A549 (cell line): Measurements from ENCODE around the gene CD300A. TPM values are rescaled to one million over a fixed set of nuclear protein-coding genes. Genes with fewer than 3 reads are reported as not detected.

ENCODE experiments used
- ATAC-seq, 2 experiments: fragments of 200-7000 bp in 1 of 2; fragments of >200 bp in 1 of 2; cut with Nextera tagmentation in 1 of 2; cut with Tn5 transposase in 1 of 2; 3 replicates each; pipeline versions ENCODE4 v1.8.0 to v1.9.1; 2018 to 2020; ENCODE audit warnings: mild to moderate bottlenecking in 1 of 2, moderate library complexity in 1 of 2
- CTCF ChIA-PET: fragments of 300-600 bp; sonication (Branson Sonifier 250); formaldehyde crosslinking; extraction: SDS; loops from one replicate; lab custom pipeline; 2021; ENCODE audit warnings: antibody characterized with exemption, inconsistent platforms; lab: Yijun Ruan, JAX
- POLR2A ChIA-PET: fragments of 350-600 bp; formaldehyde crosslinking; extraction: SDS; loops from one replicate; lab custom pipeline; 2021; ENCODE audit warnings: antibody characterized with exemption, inconsistent platforms; lab: Yijun Ruan, JAX
- DNase-seq, 2 experiments: peaks; one replicate each; pipeline versions ENCODE4 v3.0.0 to v3.0.0-alpha.2; 2011 to 2016; ENCODE audit warnings: low read depth in 1 of 2, low spot score in 1 of 2
- FAIRE-seq: peaks from 2 replicates; lab custom pipeline; 2011; peaks lifted over from hg19 to GRCh38; lab: Jason Lieb, UNC
- H3K27ac ChIP-seq, 2 experiments: fragments of >200 bp; sonication (Bioruptor Twin); formaldehyde crosslinking; 3 replicates each; pipeline ENCODE4 v1.5.1; 2016 to 2017
- H3K4me1 ChIP-seq: fragments of >200 bp; sonication (Bioruptor Twin); formaldehyde crosslinking; 3 replicates; pipeline ENCODE4 v1.6.1; 2016
- H3K4me2 ChIP-seq: fragments of >200 bp; sonication (Bioruptor Twin); formaldehyde crosslinking; 3 replicates; pipeline ENCODE4 v1.6.1; 2016
- H3K4me3 ChIP-seq: fragments of >200 bp; sonication (Bioruptor Twin); formaldehyde crosslinking; 3 replicates; pipeline ENCODE4 v1.5.1; 2016
- H3K9me3 ChIP-seq: fragments of >200 bp; sonication (Bioruptor Twin); formaldehyde crosslinking; 3 replicates; pipeline ENCODE4 v1.6.1; 2016
- ATOH8 ChIP-seq: fragments of 250-450 bp; sonication (Bioruptor Pico); IDR thresholded peaks from 2 replicates; pipeline ENCODE4 v1.5.0; 2020; ENCODE audit warnings: low read depth, mild to moderate bottlenecking, moderate library complexity
- CEBPB ChIP-seq, 2 experiments: fragments of >200 bp in 1 of 2; sonication (Bioruptor Twin) in 1 of 2; formaldehyde crosslinking in 1 of 2; IDR thresholded peaks; 2 replicates each; pipeline ENCODE4 v1.6.1; 2012 to 2016
- CHD2 ChIP-seq: fragments of 150-350 bp; IDR thresholded peaks from 2 replicates; pipeline ENCODE4 v1.6.1; 2014; ENCODE audit warnings: low read length; ENCODE audit not compliant: partially characterized antibody
- FOXS1 ChIP-seq: fragments of 250-450 bp; sonication (Bioruptor Pico); IDR thresholded peaks from 2 replicates; pipeline ENCODE4 v1.5.0; 2020; ENCODE audit warnings: mild to moderate bottlenecking, moderate library complexity
- HDAC2 ChIP-seq: fragments of 200-600 bp; sonication (generic); IDR thresholded peaks from 2 replicates; pipeline ENCODE4 v1.6.1; 2016
- HOXB13 ChIP-seq: fragments of 250-450 bp; sonication (Bioruptor Pico); IDR thresholded peaks from 2 replicates; pipeline ENCODE4 v1.5.0; 2020; ENCODE audit warnings: low read depth, mild to moderate bottlenecking, moderate library complexity
- JUN ChIP-seq, 2 experiments: fragments of >200 bp; sonication (Bioruptor Twin); formaldehyde crosslinking; IDR thresholded peaks; 2 replicates in 1 of 2; 3 replicates in 1 of 2; pipeline ENCODE4 v1.6.1; 2016 to 2017
- KDM5A ChIP-seq: fragments of 200-600 bp; sonication (generic); IDR thresholded peaks from 2 replicates; pipeline ENCODE4 v1.6.1; 2016; ENCODE audit warnings: antibody characterized with exemption, mild to moderate bottlenecking
- PBX3 ChIP-seq: IDR thresholded peaks from 2 replicates; pipeline ENCODE4 v1.6.1; 2012
- RAD21 ChIP-seq, 2 experiments: fragments of >200 bp in 1 of 2; sonication (Bioruptor Twin) in 1 of 2; formaldehyde crosslinking in 1 of 2; IDR thresholded peaks in 1 of 2; conservative IDR thresholded peaks in 1 of 2; 2 replicates in 1 of 2; 3 replicates in 1 of 2; pipeline ENCODE4 v1.6.1; 2012 to 2018; ENCODE audit warnings: inconsistent platforms in 1 of 2
- RFX5 ChIP-seq: fragments of 450-650 bp; IDR thresholded peaks from 2 replicates; pipeline ENCODE4 v1.7.1; 2014; ENCODE audit warnings: antibody characterized with exemption, mild to moderate bottlenecking, moderate library complexity
- RNF2 ChIP-seq: fragments of 200-600 bp; sonication (generic); IDR thresholded peaks from 2 replicates; pipeline ENCODE4 v1.6.1; 2016; ENCODE audit warnings: low read depth, mild to moderate bottlenecking, antibody characterized with exemption, moderate library complexity, borderline replicate concordance
- WGBS: methylation state at CpG from one replicate; pipeline ENCODE4 v1.1.6; 2017; ENCODE audit errors: missing lambda C conversion rate; 5-methylcytosine and 5-hydroxymethylcytosine counted together
- polyA plus RNA-seq, 4 experiments: library from polyadenylated mRNA; depleted of rRNA in 3 of 4; stranded (reverse); fragments of >200 nt; fragmentation: RNase III in 1 of 4; extraction: RNeasy Plus Mini Kit Qiagen cat#74134 plus additional on column Dnase treatment in 1 of 4; gene quantifications; 2 replicates in 3 of 4; 3 replicates in 1 of 4; pipeline ENCODE4 v1.2.3, GENCODE V29; 2011 to 2017
- TF ChIP-seq, protein P1 (sequence below): fragments of 200-600 bp; sonication (generic); IDR thresholded peaks from 2 replicates; pipeline ENCODE4 v1.6.1; 2016; ENCODE audit warnings: antibody characterized with exemption, mild to moderate bottlenecking, moderate library complexity
- TF ChIP-seq, protein P2 (sequence below): fragments of >200 bp; sonication (Bioruptor Twin); formaldehyde crosslinking; IDR thresholded peaks from 3 replicates; pipeline ENCODE4 v1.5.1; 2016

Gene CD300A
- polyA plus RNA-seq, 2 of the 4 experiments (the other 2 are of a cell fraction), result not detected

DNA sequence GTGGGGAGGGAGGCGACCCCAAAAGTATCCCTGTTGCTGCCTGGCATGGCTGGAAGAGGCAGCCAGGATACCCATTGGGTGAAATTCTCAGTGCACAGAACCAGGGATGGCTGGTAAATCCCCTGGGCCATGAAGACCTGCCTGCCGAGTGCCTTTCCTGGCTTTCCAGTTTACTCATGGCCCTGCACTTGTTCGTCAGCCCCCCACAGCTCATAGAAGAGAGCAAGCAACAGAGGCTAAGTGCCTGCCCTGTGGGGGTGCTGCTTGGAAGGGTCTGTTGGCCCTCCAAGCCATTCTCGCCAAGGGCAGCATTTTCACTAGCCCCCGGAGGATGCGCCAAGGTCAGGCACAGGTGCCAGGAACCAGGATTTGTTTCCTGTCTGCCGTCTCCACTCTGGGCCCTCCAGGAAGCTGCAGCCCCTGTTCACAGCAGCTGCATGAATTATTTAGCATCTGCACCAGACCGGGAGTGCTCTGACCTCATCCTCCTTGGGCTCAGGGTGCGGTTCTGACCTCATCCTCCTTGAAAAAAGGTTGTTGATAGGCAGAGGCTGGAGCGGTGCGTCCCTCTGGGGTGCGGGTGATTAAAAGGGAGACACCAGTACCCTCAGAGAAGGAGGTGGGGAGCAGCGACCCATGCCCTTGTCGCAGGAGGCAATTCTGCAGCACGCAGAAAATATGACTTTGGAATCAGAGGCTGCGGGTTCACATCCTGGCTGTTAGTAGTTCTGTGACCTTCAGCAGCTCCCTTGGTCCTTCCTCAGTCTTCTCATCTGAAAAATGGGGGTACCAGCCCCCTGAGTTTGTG, 14.2 kb upstream of the CD300A start:
- Histone ChIP-seq H3K27ac (no peak overlapping the region), H3K4me3 (no peak overlapping the region), H3K4me1 (peaks cover 16% of the 10 kb centered on the region), H3K4me2 (no peak overlapping the region), H3K9me3 (no peaks in the 10 kb centered on the region)
- DNase-seq (no peak), FAIRE-seq (no peak), ATAC-seq (no peak)
- 75% methylated on average over 16 of the region's 16 CpGs for WGBS
- CTCF ChIA-PET, result interaction anchor here (0.6 to 6.4 kb wide), 4 partner anchors 8 to 1082 kb away, joined by 4 to 85 read pairs (median 15); no protein-coding TSS in a partner anchor
- POLR2A ChIA-PET, result no interaction called here
- TF ChIP-seq KDM5A, result no peak

GRCh38 chr17:74452841-74453661, 13.4 kb upstream of the CD300A start:
- ATAC-seq, result no peak
- Histone ChIP-seq H3K27ac (peak overlapping the region; percentile 70 to 87; a peak in 4 of 6 replicates), H3K4me2 (peak overlapping the region; percentile 98), H3K9me3 (no peaks in the 10 kb centered on the region), H3K4me3 (peak overlapping the region; percentile 44)
- POLR2A ChIA-PET, result interaction anchor here (0.8 to 1.4 kb wide), 3 partner anchors 8 to 23 kb away, joined by 3 to 16 read pairs (median 3); no protein-coding TSS in a partner anchor
- 68% methylated on average over 20 of the region's 22 CpGs for WGBS
- no peak for FAIRE-seq
- CTCF ChIA-PET, result interaction anchor here (1.7 to 6.4 kb wide), 3 partner anchors 9 to 23 kb away, joined by 7 to 85 read pairs (median 21); no protein-coding TSS in a partner anchor
- no peak for DNase-seq
- TF ChIP-seq RAD21 (conservative IDR thresholded peaks at IDR 0.05 in 1 of 2, IDR thresholded peaks at IDR 0.05 in 1 of 2) (no peak), HDAC2 (no peak), CEBPB (IDR thresholded peaks at IDR 0.05) (no peak), HOXB13 (CRISPR knock-in tag) (no peak), ATOH8 (CRISPR knock-in tag) (no peak), CHD2 (no peak), RFX5 (no peak), PBX3 (no peak)
- TF ChIP-seq, protein P1, sequence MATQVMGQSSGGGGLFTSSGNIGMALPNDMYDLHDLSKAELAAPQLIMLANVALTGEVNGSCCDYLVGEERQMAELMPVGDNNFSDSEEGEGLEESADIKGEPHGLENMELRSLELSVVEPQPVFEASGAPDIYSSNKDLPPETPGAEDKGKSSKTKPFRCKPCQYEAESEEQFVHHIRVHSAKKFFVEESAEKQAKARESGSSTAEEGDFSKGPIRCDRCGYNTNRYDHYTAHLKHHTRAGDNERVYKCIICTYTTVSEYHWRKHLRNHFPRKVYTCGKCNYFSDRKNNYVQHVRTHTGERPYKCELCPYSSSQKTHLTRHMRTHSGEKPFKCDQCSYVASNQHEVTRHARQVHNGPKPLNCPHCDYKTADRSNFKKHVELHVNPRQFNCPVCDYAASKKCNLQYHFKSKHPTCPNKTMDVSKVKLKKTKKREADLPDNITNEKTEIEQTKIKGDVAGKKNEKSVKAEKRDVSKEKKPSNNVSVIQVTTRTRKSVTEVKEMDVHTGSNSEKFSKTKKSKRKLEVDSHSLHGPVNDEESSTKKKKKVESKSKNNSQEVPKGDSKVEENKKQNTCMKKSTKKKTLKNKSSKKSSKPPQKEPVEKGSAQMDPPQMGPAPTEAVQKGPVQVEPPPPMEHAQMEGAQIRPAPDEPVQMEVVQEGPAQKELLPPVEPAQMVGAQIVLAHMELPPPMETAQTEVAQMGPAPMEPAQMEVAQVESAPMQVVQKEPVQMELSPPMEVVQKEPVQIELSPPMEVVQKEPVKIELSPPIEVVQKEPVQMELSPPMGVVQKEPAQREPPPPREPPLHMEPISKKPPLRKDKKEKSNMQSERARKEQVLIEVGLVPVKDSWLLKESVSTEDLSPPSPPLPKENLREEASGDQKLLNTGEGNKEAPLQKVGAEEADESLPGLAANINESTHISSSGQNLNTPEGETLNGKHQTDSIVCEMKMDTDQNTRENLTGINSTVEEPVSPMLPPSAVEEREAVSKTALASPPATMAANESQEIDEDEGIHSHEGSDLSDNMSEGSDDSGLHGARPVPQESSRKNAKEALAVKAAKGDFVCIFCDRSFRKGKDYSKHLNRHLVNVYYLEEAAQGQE, result no peak
- TF ChIP-seq, all 56 proteins: peak for 0
- H3K4me1 ChIP-seq, result peaks cover 16% of the 10 kb centered on the region

DNA sequence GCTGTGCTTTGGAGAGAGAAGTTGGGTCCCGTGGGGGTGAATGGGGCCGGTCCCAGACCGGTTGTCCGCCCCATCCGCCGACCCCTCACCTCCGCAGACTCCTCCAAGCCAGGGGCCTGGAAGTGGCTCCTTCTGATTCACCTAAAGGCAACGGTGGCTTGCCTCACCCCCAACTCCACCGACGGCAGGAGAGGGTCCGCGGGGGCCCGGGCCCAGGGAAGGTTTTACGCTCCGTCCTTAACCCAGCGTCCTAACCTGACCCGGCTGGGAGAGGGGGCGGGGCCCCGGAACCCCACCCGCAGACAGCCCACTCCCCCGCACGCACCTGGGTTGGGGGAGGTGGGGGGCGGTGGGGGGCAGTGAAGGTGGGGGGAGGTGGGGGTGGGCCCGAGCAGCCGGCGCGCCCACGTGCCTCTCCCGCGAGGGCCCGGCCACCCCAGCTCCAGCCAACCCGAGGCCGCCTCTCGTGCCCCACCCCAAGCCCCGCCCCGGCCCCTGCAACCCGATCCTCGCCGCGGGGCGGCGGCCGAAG, 12.7 kb upstream of the CD300A start:
- CTCF ChIA-PET, result interaction anchor here (0.6 to 7.4 kb wide), 11 partner anchors 9 to 1859 kb away, joined by 3 to 127 read pairs (median 4); no protein-coding TSS in a partner anchor
- Histone ChIP-seq H3K4me1 (peaks cover 16% of the 10 kb centered on the region), H3K9me3 (no peaks in the 10 kb centered on the region), H3K27ac (peak overlapping the region; percentile 70 to 87), H3K4me3 (peak overlapping the region; percentile 44), H3K4me2 (peak overlapping the region; percentile 98)
- 23% methylated on average over 17 of the region's 43 CpGs for WGBS
- FAIRE-seq (no peak), ATAC-seq (peak; percentile 90 to 95), DNase-seq (peak; percentile 77 to 98)
- POLR2A ChIA-PET, result interaction anchor here (0.6 to 1.5 kb wide), 9 partner anchors 9 to 202 kb away, joined by 3 to 16 read pairs (median 4); no protein-coding TSS in a partner anchor
- TF ChIP-seq FOXS1 (CRISPR knock-in tag), result no peak
- no peak; the same call in 1 of the 2 replicates for TF ChIP-seq RNF2
- TF ChIP-seq JUN (IDR thresholded peaks at IDR 0.05), result peak in 1 of 2 experiments; percentile 21; a peak in 1 of 5 replicates
- TF ChIP-seq, protein P2, sequence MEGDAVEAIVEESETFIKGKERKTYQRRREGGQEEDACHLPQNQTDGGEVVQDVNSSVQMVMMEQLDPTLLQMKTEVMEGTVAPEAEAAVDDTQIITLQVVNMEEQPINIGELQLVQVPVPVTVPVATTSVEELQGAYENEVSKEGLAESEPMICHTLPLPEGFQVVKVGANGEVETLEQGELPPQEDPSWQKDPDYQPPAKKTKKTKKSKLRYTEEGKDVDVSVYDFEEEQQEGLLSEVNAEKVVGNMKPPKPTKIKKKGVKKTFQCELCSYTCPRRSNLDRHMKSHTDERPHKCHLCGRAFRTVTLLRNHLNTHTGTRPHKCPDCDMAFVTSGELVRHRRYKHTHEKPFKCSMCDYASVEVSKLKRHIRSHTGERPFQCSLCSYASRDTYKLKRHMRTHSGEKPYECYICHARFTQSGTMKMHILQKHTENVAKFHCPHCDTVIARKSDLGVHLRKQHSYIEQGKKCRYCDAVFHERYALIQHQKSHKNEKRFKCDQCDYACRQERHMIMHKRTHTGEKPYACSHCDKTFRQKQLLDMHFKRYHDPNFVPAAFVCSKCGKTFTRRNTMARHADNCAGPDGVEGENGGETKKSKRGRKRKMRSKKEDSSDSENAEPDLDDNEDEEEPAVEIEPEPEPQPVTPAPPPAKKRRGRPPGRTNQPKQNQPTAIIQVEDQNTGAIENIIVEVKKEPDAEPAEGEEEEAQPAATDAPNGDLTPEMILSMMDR, result peak; percentile 10; the same call in 1 of the 3 replicates
